RWPE2 (cell line): ENCODE results near the gene ADCYAP1R1.

Experiments used
- ATAC-seq: fragments of 200-7000 bp; cut with Tn5 transposase; 3 replicates; pipeline ENCODE4 v1.9.1; 2021; ENCODE audit warnings: low read depth
- DNase-seq: peaks from one replicate; pipeline ENCODE4 v3.0.0-alpha.2; 2020; ENCODE audit warnings: low spot score
- H3K27ac ChIP-seq: fragments of 450-650 bp; 2 replicates; pipeline ENCODE4 v1.5.1; 2017; ENCODE audit warnings: mild to moderate bottlenecking; ENCODE audit not compliant: poor library complexity, severe bottlenecking
- H3K27me3 ChIP-seq: fragments of 250-450 bp; sonication (Bioruptor Pico); 2 replicates; pipeline ENCODE4 v1.5.1; 2021; ENCODE audit warnings: mild to moderate bottlenecking, moderate library complexity; ENCODE audit not compliant: insufficient read depth, poor library complexity, severe bottlenecking
- H3K36me3 ChIP-seq: fragments of 250-450 bp; sonication (Bioruptor Pico); 2 replicates; pipeline ENCODE4 v1.5.1; 2020; ENCODE audit warnings: low read depth, mild to moderate bottlenecking, moderate library complexity
- H3K4me1 ChIP-seq: fragments of 250-450 bp; sonication (Bioruptor Pico); 2 replicates; pipeline ENCODE4 v1.5.1; 2021; ENCODE audit warnings: mild to moderate bottlenecking, moderate library complexity; ENCODE audit not compliant: insufficient read depth, poor library complexity, severe bottlenecking
- H3K4me3 ChIP-seq: fragments of 250-450 bp; sonication (Bioruptor Pico); 2 replicates; pipeline ENCODE4 v1.5.1; 2021; ENCODE audit warnings: mild to moderate bottlenecking, moderate library complexity; ENCODE audit not compliant: severe bottlenecking
- H3K9me3 ChIP-seq: fragments of 250-450 bp; sonication (Bioruptor Pico); 2 replicates; pipeline ENCODE4 v1.5.1; 2021; ENCODE audit warnings: mild to moderate bottlenecking, moderate library complexity; ENCODE audit not compliant: severe bottlenecking
- TF ChIP-seq, protein P1 (sequence below): fragments of 450-650 bp; IDR thresholded peaks from one replicate; pipeline ENCODE4 v1.5.1; 2017; ENCODE audit warnings: mild to moderate bottlenecking, moderate library complexity; ENCODE audit not compliant: poor library complexity, severe bottlenecking

ADCYAP1R1 gene

DNA sequence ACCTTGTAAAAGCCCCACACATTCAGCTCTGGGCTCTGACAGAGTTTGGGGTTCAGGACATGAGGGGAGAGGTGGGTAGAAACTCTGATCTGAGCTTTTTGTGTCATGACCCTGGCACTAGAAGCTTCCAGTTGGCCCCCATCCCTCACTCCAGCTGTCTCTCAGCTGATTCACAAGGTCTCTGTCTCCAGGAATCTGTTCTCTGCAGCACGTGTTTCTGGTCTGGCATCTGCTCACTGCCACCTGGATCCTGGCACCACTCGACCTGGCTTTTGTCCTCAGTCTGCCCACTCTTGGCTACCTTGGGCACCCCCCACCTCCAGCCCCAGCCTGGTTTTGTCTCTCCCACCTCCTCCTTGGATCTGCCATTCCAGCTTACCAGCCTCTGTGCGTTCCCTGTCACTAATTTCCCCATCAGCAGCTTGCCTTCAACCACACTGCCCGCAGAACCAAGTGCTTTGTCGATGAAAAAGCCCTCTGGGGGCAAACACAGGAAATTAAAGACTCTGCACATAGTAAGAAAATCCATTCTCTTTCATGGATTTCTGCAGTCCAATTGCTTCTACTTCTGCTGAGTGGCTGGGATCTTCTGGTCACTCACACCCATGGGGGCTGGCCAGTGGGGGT, 18.3 kb upstream of the ADCYAP1R1 start:
- H3K36me3 ChIP-seq: no peaks in the 10 kb centered on the region
- ATAC-seq: no peak
- H3K27ac ChIP-seq: no peak overlapping the region
- DNase-seq: no peak
- TF ChIP-seq, protein P1, sequence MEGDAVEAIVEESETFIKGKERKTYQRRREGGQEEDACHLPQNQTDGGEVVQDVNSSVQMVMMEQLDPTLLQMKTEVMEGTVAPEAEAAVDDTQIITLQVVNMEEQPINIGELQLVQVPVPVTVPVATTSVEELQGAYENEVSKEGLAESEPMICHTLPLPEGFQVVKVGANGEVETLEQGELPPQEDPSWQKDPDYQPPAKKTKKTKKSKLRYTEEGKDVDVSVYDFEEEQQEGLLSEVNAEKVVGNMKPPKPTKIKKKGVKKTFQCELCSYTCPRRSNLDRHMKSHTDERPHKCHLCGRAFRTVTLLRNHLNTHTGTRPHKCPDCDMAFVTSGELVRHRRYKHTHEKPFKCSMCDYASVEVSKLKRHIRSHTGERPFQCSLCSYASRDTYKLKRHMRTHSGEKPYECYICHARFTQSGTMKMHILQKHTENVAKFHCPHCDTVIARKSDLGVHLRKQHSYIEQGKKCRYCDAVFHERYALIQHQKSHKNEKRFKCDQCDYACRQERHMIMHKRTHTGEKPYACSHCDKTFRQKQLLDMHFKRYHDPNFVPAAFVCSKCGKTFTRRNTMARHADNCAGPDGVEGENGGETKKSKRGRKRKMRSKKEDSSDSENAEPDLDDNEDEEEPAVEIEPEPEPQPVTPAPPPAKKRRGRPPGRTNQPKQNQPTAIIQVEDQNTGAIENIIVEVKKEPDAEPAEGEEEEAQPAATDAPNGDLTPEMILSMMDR: no peak
- no peaks in the 10 kb centered on the region for H3K4me1 ChIP-seq
- no peaks in the 10 kb centered on the region for H3K9me3 ChIP-seq
- H3K27me3 ChIP-seq: no peaks in the 10 kb centered on the region
- H3K4me3 ChIP-seq: no peak overlapping the region

DNA sequence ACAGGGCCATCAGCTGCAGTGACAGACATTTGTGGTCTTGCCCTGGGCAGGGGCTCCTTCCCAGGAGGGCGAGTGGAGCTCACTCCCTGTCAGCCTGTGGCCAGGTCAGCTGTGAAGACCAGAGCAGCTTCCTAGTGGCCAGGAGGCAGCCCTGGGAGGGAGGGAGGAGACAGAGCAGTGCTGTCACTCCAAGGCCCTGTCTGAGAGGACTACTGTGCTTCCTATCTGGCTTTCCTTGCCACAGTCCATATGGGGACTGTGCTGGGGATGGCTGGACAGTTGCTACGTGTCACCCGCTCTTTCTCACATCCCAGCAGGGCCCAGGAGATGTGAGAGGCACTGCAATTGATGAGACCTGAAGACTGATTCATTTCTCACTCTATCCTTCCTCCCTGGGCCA, 15.2 kb upstream of the ADCYAP1R1 start:
- H3K27me3 ChIP-seq: no peaks in the 10 kb centered on the region
- TF ChIP-seq, protein P1: no peak
- no peak overlapping the region for H3K4me3 ChIP-seq
- ATAC-seq (no peak), DNase-seq (no peak)
- no peaks in the 10 kb centered on the region for H3K9me3 ChIP-seq
- H3K36me3 ChIP-seq: no peaks in the 10 kb centered on the region
- H3K4me1 ChIP-seq: no peaks in the 10 kb centered on the region
- H3K27ac ChIP-seq: no peak overlapping the region

DNA sequence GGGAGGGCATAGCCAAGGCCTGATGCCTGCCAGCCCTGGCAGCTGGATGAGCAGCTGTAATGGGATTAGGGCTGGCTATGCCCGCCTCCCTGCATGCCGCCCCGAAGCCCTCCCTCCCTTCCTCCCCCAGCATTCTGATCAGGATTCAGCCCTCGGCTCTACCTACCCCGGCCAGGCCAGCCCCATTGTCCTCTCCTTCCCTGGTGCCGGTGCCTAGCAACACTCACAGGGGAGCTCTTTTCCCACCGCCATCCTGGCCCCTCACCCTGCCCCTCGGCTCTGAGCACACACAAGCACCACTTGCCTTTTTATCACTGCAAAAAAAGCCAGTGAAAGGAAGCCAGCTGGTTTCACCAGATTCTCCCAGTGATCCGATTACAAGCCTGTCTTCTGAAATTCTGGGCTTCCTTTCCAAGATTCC, 9.0 kb upstream of the ADCYAP1R1 start:
- DNase-seq: no peak
- peaks cover 15% of the 10 kb centered on the region for H3K27me3 ChIP-seq
- TF ChIP-seq, protein P1: no peak
- no peak overlapping the region for H3K4me3 ChIP-seq
- no peaks in the 10 kb centered on the region for H3K9me3 ChIP-seq
- no peak for ATAC-seq
- no peaks in the 10 kb centered on the region for H3K4me1 ChIP-seq
- no peaks in the 10 kb centered on the region for H3K36me3 ChIP-seq
- H3K27ac ChIP-seq: no peak overlapping the region

DNA sequence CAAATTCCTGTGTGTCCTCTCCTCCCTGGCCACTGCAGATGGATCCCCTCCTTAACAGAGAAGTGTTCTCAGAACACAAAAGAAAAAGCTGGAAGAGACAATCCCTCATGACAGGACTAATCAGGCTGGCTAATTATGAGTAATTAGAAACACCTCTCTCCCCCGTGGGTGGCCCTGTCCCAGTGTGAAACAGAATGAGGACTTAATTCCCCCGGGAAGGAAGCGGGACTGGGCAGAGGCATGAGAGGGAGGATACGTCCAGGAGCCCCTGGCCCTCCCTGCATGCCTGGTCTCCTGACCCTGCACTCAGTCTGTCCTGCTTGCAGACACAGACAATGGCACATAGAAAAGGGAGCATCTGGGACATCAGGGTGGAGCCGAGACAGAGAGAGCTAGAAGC, 7.6 kb upstream of the ADCYAP1R1 start:
- TF ChIP-seq, protein P1: no peak
- H3K27ac ChIP-seq: no peak overlapping the region

DNA sequence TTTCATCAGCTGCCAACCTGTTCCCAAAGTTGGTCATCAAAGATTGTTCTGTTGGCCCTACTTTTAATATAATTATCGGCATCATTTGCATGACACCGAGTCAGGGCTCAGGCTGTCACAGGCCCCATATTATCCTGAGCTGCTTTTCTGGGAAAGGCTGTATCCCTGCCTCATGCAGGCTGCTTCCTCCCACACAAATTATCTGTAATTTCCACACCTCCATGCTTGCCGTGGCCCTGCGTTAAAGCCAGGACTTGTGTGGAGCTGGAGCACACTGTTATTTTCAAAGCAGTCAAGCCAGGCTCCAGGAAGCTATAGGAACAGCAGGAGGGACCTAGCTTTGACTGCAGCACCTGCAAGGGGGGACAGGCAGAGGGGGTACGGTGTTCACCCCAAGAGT, 5.4 kb upstream of the ADCYAP1R1 start:
- H3K4me1 ChIP-seq: no peaks in the 10 kb centered on the region
- DNase-seq (no peak), ATAC-seq (no peak)
- no peaks in the 10 kb centered on the region for H3K9me3 ChIP-seq
- H3K36me3 ChIP-seq: no peaks in the 10 kb centered on the region
- H3K27ac ChIP-seq: no peak overlapping the region
- peaks cover 43% of the 10 kb centered on the region for H3K27me3 ChIP-seq
- TF ChIP-seq, protein P1: no peak
- H3K4me3 ChIP-seq: no peak overlapping the region

More for the DNA sequence above, 7.6 kb upstream of the ADCYAP1R1 start:
- H3K9me3 ChIP-seq: no peaks in the 10 kb centered on the region
- no peaks in the 10 kb centered on the region for H3K4me1 ChIP-seq
- ATAC-seq (no peak), DNase-seq (no peak)
- peaks cover 22% of the 10 kb centered on the region for H3K27me3 ChIP-seq
- no peak overlapping the region for H3K4me3 ChIP-seq
- no peaks in the 10 kb centered on the region for H3K36me3 ChIP-seq
